HG02588 (cell line): ENCODE data around the gene PFKM.

ENCODE experiments used
- ATAC-seq: cut with Tn5 transposase; IDR thresholded peaks from one replicate; pipeline ENCODE4 v1.9.1; 2021; ENCODE audit warnings: mild to moderate bottlenecking, moderate library complexity; ENCODE audit not compliant: unreplicated experiment

Gene PFKM

GRCh38 chr12:48184549-48184922 lies 65.4 kb downstream of the PFKM start:
- ATAC-seq, result no peak

- no peak for ATAC-seq
These were observed 66.2 kb downstream of the PFKM start for GRCh38 chr12:48185181-48185919.

DNA sequence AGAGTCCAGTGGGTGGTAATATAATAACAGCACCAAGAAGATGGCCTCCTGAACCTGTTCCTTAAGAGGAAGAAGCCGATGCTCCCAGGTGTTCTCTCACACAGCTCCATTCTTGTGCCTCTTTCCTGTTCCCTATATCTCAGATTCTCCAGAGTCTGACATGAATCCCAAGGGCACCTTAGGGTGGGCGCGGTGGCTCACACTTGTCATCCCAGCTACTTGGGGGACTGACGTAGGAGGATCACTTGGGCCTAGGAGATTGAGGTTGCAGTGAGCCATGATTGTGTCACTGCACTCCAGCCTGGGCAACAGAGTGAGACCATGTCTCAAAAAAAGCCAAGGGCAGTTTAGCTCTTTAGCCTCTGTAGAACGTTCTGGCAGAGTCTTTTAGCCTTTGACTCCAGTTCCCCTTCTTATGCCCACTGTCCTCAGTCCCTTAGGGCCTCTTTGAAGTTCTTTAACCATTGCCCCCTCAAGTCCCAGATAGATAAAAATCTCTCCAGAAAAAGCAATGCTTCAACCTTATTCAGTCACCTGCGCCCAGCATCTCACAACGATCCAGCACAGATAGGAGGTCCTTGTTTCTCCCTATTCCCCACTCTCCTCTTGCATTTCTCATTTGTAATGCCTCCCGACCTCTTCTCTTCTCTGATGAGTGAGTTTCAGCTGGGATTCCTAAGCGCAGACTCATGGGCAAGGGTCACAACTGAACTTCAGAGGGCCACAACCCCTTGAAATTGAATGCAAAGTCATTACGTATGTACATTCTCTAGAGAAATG lies 68.9 kb downstream of the PFKM start:
- ATAC-seq, result no peak

- ATAC-seq, result peak; percentile 67
These were observed 70.4 kb downstream of the PFKM start for GRCh38 chr12:48189331-48190125.

DNA sequence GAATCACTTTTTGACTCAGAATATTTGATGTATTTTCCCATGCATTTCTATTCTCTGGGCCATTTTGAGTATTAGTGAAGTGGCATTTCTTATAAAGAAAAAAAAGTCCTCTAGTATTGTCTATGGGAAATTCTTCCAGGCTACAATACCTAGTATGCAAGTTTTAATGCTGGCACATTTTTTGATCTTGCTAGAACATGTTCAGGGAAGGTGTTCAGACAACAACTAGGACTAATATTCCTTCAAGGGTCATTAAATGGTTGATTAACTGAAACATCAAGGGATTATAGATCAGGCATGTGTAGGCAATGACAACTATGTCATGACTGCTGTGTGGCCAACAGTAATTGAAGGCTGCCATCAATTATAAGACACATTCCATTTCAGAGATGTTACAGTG lies 71.9 kb downstream of the PFKM start:
- ATAC-seq, result no peak

- no peak for ATAC-seq
These were observed 73.7 kb downstream of the PFKM start for GRCh38 chr12:48192861-48193260.

- no peak for ATAC-seq
These were observed 74.5 kb downstream of the PFKM start for GRCh38 chr12:48193623-48194022.

- no peak for ATAC-seq
These were observed 75.6 kb downstream of the PFKM start for GRCh38 chr12:48194799-48195201.
